Activated naive CD8-positive, alpha-beta T cell treated with anti-CD3 and anti-CD28 coated beads, Interleukin-2, amount 10 ng/mL, durations not matched to agents 7 days and 5 days (primary cell): ENCODE measurements around the gene ROR1. TPM values are rescaled to one million over a fixed set of nuclear protein-coding genes. Genes with fewer than 3 reads are reported as not detected.
"Not testable (repeated sequence)": the region's sequence is repeated elsewhere in the genome, so short reads cannot be mapped to it uniquely, and the experiment has no call there.

ENCODE experiments used
- ATAC-seq: fragments of 150-1000 bp; cut with Tn5 transposase; one replicate; pipeline ENCODE4 v1.10.0; 2021; ENCODE audit warnings: low read depth, moderate library complexity
- POLR2A ChIA-PET: fragments of 350-600 bp; sonication (Branson Sonifier 250); formaldehyde crosslinking; loops from one replicate; lab custom pipeline; 2021; ENCODE audit warnings: antibody characterized with exemption; lab: Charles Lee
- DNase-seq: peaks from one replicate; pipeline ENCODE4 v3.0.0; 2021
- H3K27ac Mint-ChIP-seq: one replicate; pipeline ENCODE4 v1.8.0; 2022; ENCODE audit warnings: mild to moderate bottlenecking, mixed read lengths
- H3K27me3 Mint-ChIP-seq: one replicate; pipeline ENCODE4 v1.8.0; 2022; ENCODE audit warnings: mild to moderate bottlenecking, moderate library complexity, mixed read lengths
- H3K36me3 Mint-ChIP-seq: one replicate; pipeline ENCODE4 v1.8.0; 2021; ENCODE audit warnings: mild to moderate bottlenecking, mixed read lengths
- H3K4me1 Mint-ChIP-seq: one replicate; pipeline ENCODE4 v1.8.0; 2021; ENCODE audit warnings: mixed read lengths
- H3K4me3 Mint-ChIP-seq: one replicate; pipeline ENCODE4 v1.8.0; 2022; ENCODE audit warnings: mild to moderate bottlenecking, moderate library complexity, mixed read lengths
- H3K9me3 Mint-ChIP-seq: one replicate; pipeline ENCODE4 v1.8.0; 2021; ENCODE audit warnings: mixed read lengths
- total RNA-seq, 2 experiments: library from RNA; stranded (reverse); gene quantifications; one replicate each; pipeline ENCODE4 v1.2.3, GENCODE V29; 2021

Gene ROR1
- total RNA-seq, 2 experiments from 2014 or later, result not detected

GRCh38 chr1:63826246-63826861 lies 52.5 kb downstream of the ROR1 start:
- H3K4me1 Mint-ChIP-seq, H3K4me3 Mint-ChIP-seq, POLR2A ChIA-PET, ATAC-seq, H3K9me3 Mint-ChIP-seq, DNase-seq, H3K27ac Mint-ChIP-seq, H3K36me3 Mint-ChIP-seq, H3K27me3 Mint-ChIP-seq: not testable (repeated sequence)

GRCh38 chr1:63827411-63828321 lies 53.8 kb downstream of the ROR1 start:
- DNase-seq (no peak), ATAC-seq (no peak)
- POLR2A ChIA-PET, result no interaction called here
- Mint-ChIP-seq H3K27ac (no peak overlapping the region), H3K4me1 (no peaks in the 10 kb centered on the region), H3K27me3 (peaks cover 5% of the 10 kb centered on the region), H3K9me3 (peaks cover 3% of the 10 kb centered on the region), H3K4me3 (no peak overlapping the region), H3K36me3 (no peaks in the 10 kb centered on the region)

- POLR2A ChIA-PET, result no interaction called here
- Mint-ChIP-seq H3K36me3 (no peaks in the 10 kb centered on the region), H3K27me3 (peaks cover 4% of the 10 kb centered on the region), H3K4me3 (no peak overlapping the region), H3K9me3 (peaks cover 3% of the 10 kb centered on the region), H3K4me1 (no peaks in the 10 kb centered on the region), H3K27ac (no peak overlapping the region)
- ATAC-seq (no peak), DNase-seq (no peak)
Measured at GRCh38 chr1:63828322-63829044, 54.7 kb downstream of the ROR1 start.

GRCh38 chr1:63829349-63830327 lies 55.8 kb downstream of the ROR1 start:
- no peak overlapping the region for H3K4me3 Mint-ChIP-seq
- DNase-seq, result no peak
- H3K9me3 Mint-ChIP-seq, result peaks cover 3% of the 10 kb centered on the region
- no peaks in the 10 kb centered on the region for H3K4me1 Mint-ChIP-seq
- H3K27ac Mint-ChIP-seq, result no peak overlapping the region
- no peak for ATAC-seq
- H3K27me3 Mint-ChIP-seq, result peaks cover 7% of the 10 kb centered on the region
- POLR2A ChIA-PET, result no interaction called here
- H3K36me3 Mint-ChIP-seq, result no peaks in the 10 kb centered on the region

- no peaks in the 10 kb centered on the region for H3K4me1 Mint-ChIP-seq
- H3K4me3 Mint-ChIP-seq, result no peak overlapping the region
- POLR2A ChIA-PET, result no interaction called here
- no peak overlapping the region for H3K27ac Mint-ChIP-seq
- H3K27me3 Mint-ChIP-seq, result peaks cover 15% of the 10 kb centered on the region
- H3K9me3 Mint-ChIP-seq, result no peaks in the 10 kb centered on the region
- DNase-seq (no peak), ATAC-seq (no peak)
- H3K36me3 Mint-ChIP-seq, result no peaks in the 10 kb centered on the region
Measured at GRCh38 chr1:63831409-63831808, 57.6 kb downstream of the ROR1 start.

GRCh38 chr1:63833363-63834119 lies 59.7 kb downstream of the ROR1 start:
- peaks cover 11% of the 10 kb centered on the region for H3K27me3 Mint-ChIP-seq
- ATAC-seq (no peak), DNase-seq (no peak)
- no peaks in the 10 kb centered on the region for H3K9me3 Mint-ChIP-seq
- H3K27ac Mint-ChIP-seq, result no peak overlapping the region
- H3K36me3 Mint-ChIP-seq, result no peaks in the 10 kb centered on the region
- POLR2A ChIA-PET, result no interaction called here
- no peak overlapping the region for H3K4me3 Mint-ChIP-seq
- H3K4me1 Mint-ChIP-seq, result no peaks in the 10 kb centered on the region

- Mint-ChIP-seq H3K4me3 (no peak overlapping the region), H3K9me3 (no peaks in the 10 kb centered on the region), H3K4me1 (no peaks in the 10 kb centered on the region), H3K36me3 (no peaks in the 10 kb centered on the region), H3K27me3 (peaks cover 11% of the 10 kb centered on the region), H3K27ac (no peak overlapping the region)
- POLR2A ChIA-PET, result no interaction called here
- DNase-seq, result no peak
- no peak for ATAC-seq
Measured at GRCh38 chr1:63835128-63835527, 61.3 kb downstream of the ROR1 start.

GRCh38 chr1:63836374-63836773 lies 62.6 kb downstream of the ROR1 start:
- H3K36me3 Mint-ChIP-seq, result no peaks in the 10 kb centered on the region

GRCh38 chr1:63836830-63837229 lies 63.0 kb downstream of the ROR1 start:
- ATAC-seq (no peak), DNase-seq (no peak)
- H3K4me3 Mint-ChIP-seq, result no peak overlapping the region
- no peak overlapping the region for H3K27ac Mint-ChIP-seq
- peaks cover 13% of the 10 kb centered on the region for H3K27me3 Mint-ChIP-seq
- no peaks in the 10 kb centered on the region for H3K36me3 Mint-ChIP-seq
- H3K4me1 Mint-ChIP-seq, result no peaks in the 10 kb centered on the region
- POLR2A ChIA-PET, result no interaction called here
- H3K9me3 Mint-ChIP-seq, result no peaks in the 10 kb centered on the region

More at GRCh38 chr1:63836374-63836773, 62.6 kb downstream of the ROR1 start:
- POLR2A ChIA-PET, result no interaction called here
- no peak overlapping the region for H3K27ac Mint-ChIP-seq
- DNase-seq, result no peak
- no peaks in the 10 kb centered on the region for H3K9me3 Mint-ChIP-seq
- H3K4me1 Mint-ChIP-seq, result no peaks in the 10 kb centered on the region
- H3K4me3 Mint-ChIP-seq, result no peak overlapping the region
- no peak for ATAC-seq
- H3K27me3 Mint-ChIP-seq, result peaks cover 11% of the 10 kb centered on the region

- H3K9me3 Mint-ChIP-seq, result no peaks in the 10 kb centered on the region
Measured at GRCh38 chr1:63843010-63843409, 69.2 kb downstream of the ROR1 start.

GRCh38 chr1:63843884-63844283 lies 70.1 kb downstream of the ROR1 start:
- Mint-ChIP-seq H3K27me3 (peaks cover 5% of the 10 kb centered on the region), H3K4me3 (no peak overlapping the region), H3K36me3 (no peaks in the 10 kb centered on the region), H3K9me3 (no peaks in the 10 kb centered on the region), H3K4me1 (no peaks in the 10 kb centered on the region), H3K27ac (no peak overlapping the region)
- no peak for DNase-seq
- ATAC-seq, result no peak
- POLR2A ChIA-PET, result no interaction called here

More at GRCh38 chr1:63843010-63843409, 69.2 kb downstream of the ROR1 start:
- H3K4me3 Mint-ChIP-seq, result no peak overlapping the region
- H3K4me1 Mint-ChIP-seq, result no peaks in the 10 kb centered on the region
- POLR2A ChIA-PET, result no interaction called here
- peaks cover 5% of the 10 kb centered on the region for H3K27me3 Mint-ChIP-seq
- DNase-seq, result no peak
- no peaks in the 10 kb centered on the region for H3K36me3 Mint-ChIP-seq
- H3K27ac Mint-ChIP-seq, result no peak overlapping the region
- no peak for ATAC-seq

- H3K27me3 Mint-ChIP-seq, result peaks cover 5% of the 10 kb centered on the region
- ATAC-seq, result no peak
- no peak overlapping the region for H3K27ac Mint-ChIP-seq
- POLR2A ChIA-PET, result no interaction called here
- no peak for DNase-seq
- H3K4me3 Mint-ChIP-seq, result no peak overlapping the region
- no peaks in the 10 kb centered on the region for H3K9me3 Mint-ChIP-seq
- no peaks in the 10 kb centered on the region for H3K36me3 Mint-ChIP-seq
- H3K4me1 Mint-ChIP-seq, result no peaks in the 10 kb centered on the region
Measured at GRCh38 chr1:63845346-63845745, 71.5 kb downstream of the ROR1 start.
